Stomach (tissue), 9 donors: Measurements from ENCODE around the gene GRK6. TPM values are rescaled to one million over a fixed set of nuclear protein-coding genes. Genes with fewer than 3 reads are reported as not detected.

Experiments
- DNase-seq, 2 donors: peaks; one replicate each; pipeline versions ENCODE4 v3.0.0 to v3.0.0-alpha.2; 2013 to 2019
- H3K27ac ChIP-seq, 5 donors: fragments of 200-600 bp in 4 of 5; sonication (generic) in 4 of 5; one replicate each; pipeline ENCODE4 v1.5.1; 2013 to 2019; ENCODE audit warnings: mild to moderate bottlenecking in 1 of 5, moderate library complexity in 1 of 5
- H3K27me3 ChIP-seq, 3 donors: fragments of 200-600 bp; sonication (generic); one replicate each; pipeline ENCODE4 v1.5.1; 2017 to 2019; ENCODE audit warnings: mixed run types in 1 of 3
- H3K36me3 ChIP-seq, 4 donors: fragments of 200-600 bp; sonication (generic); 1 replicate in 3 of 4; 2 replicates in 1 of 4; pipeline ENCODE4 v1.5.1; 2016 to 2019
- H3K4me1 ChIP-seq, 4 donors: fragments of 200-600 bp; sonication (generic); one replicate each; pipeline ENCODE4 v1.5.1; 2016 to 2019
- H3K4me3 ChIP-seq, 4 donors: fragments of 200-600 bp; sonication (generic) in 3 of 4; one replicate each; pipeline ENCODE4 v1.5.1; 2016 to 2019; ENCODE audit warnings: mild to moderate bottlenecking in 1 of 4
- H3K9me3 ChIP-seq, 4 donors: fragments of 200-600 bp; sonication (generic); one replicate each; pipeline ENCODE4 v1.5.1; 2016 to 2019
- CTCF ChIP-seq, 7 experiments: fragments of 450-650 bp in 4 of 7; fragments of 200-600 bp in 3 of 7; sonication (generic) in 3 of 7; IDR thresholded peaks; one replicate each; pipeline ENCODE4 v1.5.1; 2016 to 2019; ENCODE audit warnings: antibody characterized with exemption in 7 of 7, control low read depth in 2 of 7, mild to moderate bottlenecking in 1 of 7
- EP300 ChIP-seq: sonication (generic); formaldehyde crosslinking; IDR thresholded peaks from one replicate; pipeline ENCODE4 v1.6.1; 2017; ENCODE audit warnings: antibody characterized with exemption
- POLR2A ChIP-seq, 4 donors: fragments of 450-650 bp; IDR thresholded peaks; one replicate each; pipeline ENCODE4 v1.6.1; 2016; ENCODE audit warnings: antibody characterized with exemption in 4 of 4, control low read depth in 2 of 4, mild to moderate bottlenecking in 1 of 4, moderate library complexity in 1 of 4
- POLR2AphosphoS5 ChIP-seq, 3 donors: sonication (generic); formaldehyde crosslinking; IDR thresholded peaks; one replicate each; pipeline ENCODE4 v1.6.1; 2016; ENCODE audit warnings: antibody characterized with exemption in 3 of 3
- WGBS, 5 donors: extraction: QIAGEN DNeasy Blood & Tissue Kit in 3 of 5; methylation state at CpG; one replicate each; pipeline versions ENCODE4 v1.1.5 to v1.1.7; 2013 to 2018; 5-methylcytosine and 5-hydroxymethylcytosine counted together
- intact Hi-C: fragments of 100-400 bp; cut with DNase I; formaldehyde crosslinking; loops from one replicate; pipeline ENCODE4 v1.15.1; 2023; ENCODE audit warnings: low total_unique reads
- polyA plus RNA-seq, 3 donors: library from polyadenylated mRNA; stranded (reverse); fragments of 200-250 nt; gene quantifications; one replicate each; pipeline ENCODE4 v1.2.3, GENCODE V29; 2013
- total RNA-seq, 5 donors: library from RNA; depleted of rRNA; stranded (reverse); fragments of >200 nt; gene quantifications; one replicate each; pipeline versions ENCODE4 v1.1.0 to v1.2.3, GENCODE V29; 2014 to 2016
- donor health status: healthy with polysubstance abuse.
- donor health status: Bipolar disorder and iron deficiency.
- donor health status: healthy.

Gene GRK6
- total and polyA plus RNA-seq, 8 donors = 1.8 to 91.2 (median 17.7) TPM

- Histone ChIP-seq H3K9me3 (no peaks in the 10 kb centered on the region), H3K4me1 (peaks cover 9 to 13% (median 12%) of the 10 kb centered on the region in 4 donors), H3K27ac (no peak overlapping the region), H3K27me3 (peaks cover 0 to 63% (median 19%) of the 10 kb centered on the region in 3 donors), H3K36me3 (no peaks in the 10 kb centered on the region), H3K4me3 (no peak overlapping the region)
- no peak for TF ChIP-seq POLR2A (IDR thresholded peaks at IDR 0.05)
- TF ChIP-seq POLR2AphosphoS5 (IDR thresholded peaks at IDR 0.05) = no peak
- TF ChIP-seq EP300 = no peak
- TF ChIP-seq CTCF (IDR thresholded peaks at IDR 0.05) = no peak
- intact Hi-C loops = no loop called here
- 51 to 74% (median 65%) methylated on average over 3 to 8 of the region's 8 CpGs for WGBS, 5 donors
- no peak for DNase-seq
These were observed 30.4 kb upstream of the GRK6 start for GRCh38 chr5:177396078-177396477.

GRCh38 chr5:177396807-177397206 lies 29.7 kb upstream of the GRK6 start:
- WGBS, 5 donors = 84 to 100% (median 85%) methylated on average over 3 to 10 of the region's 10 CpGs

GRCh38 chr5:177397875-177398390 lies 28.5 kb upstream of the GRK6 start:
- 74 to 87% (median 85%) methylated on average over 13 to 16 of the region's 16 CpGs for WGBS, 5 donors
- intact Hi-C loops = no loop called here

More at GRCh38 chr5:177396807-177397206, 29.7 kb upstream of the GRK6 start:
- Histone ChIP-seq H3K4me1 (peaks cover 9 to 13% (median 12%) of the 10 kb centered on the region in 4 donors), H3K27ac (no peak overlapping the region), H3K36me3 (no peaks in the 10 kb centered on the region), H3K9me3 (no peaks in the 10 kb centered on the region), H3K4me3 (no peak overlapping the region), H3K27me3 (peaks cover under 1 to 70% (median 26%) of the 10 kb centered on the region in 3 donors)
- no peak for TF ChIP-seq CTCF (IDR thresholded peaks at IDR 0.05)
- no peak for TF ChIP-seq EP300
- no peak for TF ChIP-seq POLR2A (IDR thresholded peaks at IDR 0.05)
- TF ChIP-seq POLR2AphosphoS5 (IDR thresholded peaks at IDR 0.05) = no peak
- DNase-seq = no peak
- intact Hi-C loops = no loop called here

GRCh38 chr5:177399997-177400868 lies 26.2 kb upstream of the GRK6 start, which contains the start of gene PFN3:
Gene PFN3, minus strand, starts transcription at chr5:177400661. Its CDS starts 85 bp downstream, at chr5:177400576.
- intact Hi-C loops = loop anchor here (5.0 kb wide), 1 partner anchor 57 kb away; no protein-coding TSS in a partner anchor
- Histone ChIP-seq H3K4me3 (peak within 1 kb of the TSS in 2 of 4 donors; percentile 2 to 33), H3K9me3 (no peaks in the 10 kb centered on the region), H3K27ac (no peak within 1 kb of the TSS), H3K27me3 (peaks cover 6 to 97% (median 47%) of the 10 kb centered on the region in 3 donors), H3K36me3 (no peaks in the 10 kb centered on the region), H3K4me1 (peaks cover 31 to 46% (median 45%) of the 10 kb centered on the region in 4 donors)
- 15 to 23% (median 20%) methylated on average over 46 to 92 of the region's 92 CpGs for WGBS, 5 donors
- DNase-seq = peak; percentile 43 to 76
- TF ChIP-seq POLR2AphosphoS5 (IDR thresholded peaks at IDR 0.05) = no peak
- no peak for TF ChIP-seq POLR2A (IDR thresholded peaks at IDR 0.05)
- no peak for TF ChIP-seq EP300
- no peak for TF ChIP-seq CTCF (IDR thresholded peaks at IDR 0.05)

More at GRCh38 chr5:177397875-177398390, 28.5 kb upstream of the GRK6 start:
- Histone ChIP-seq H3K4me3 (no peak overlapping the region), H3K27me3 (peaks cover 6 to 82% (median 38%) of the 10 kb centered on the region in 3 donors), H3K27ac (no peak overlapping the region), H3K36me3 (no peaks in the 10 kb centered on the region), H3K9me3 (no peaks in the 10 kb centered on the region), H3K4me1 (peaks cover 18 to 23% (median 23%) of the 10 kb centered on the region in 4 donors)
- TF ChIP-seq POLR2A (IDR thresholded peaks at IDR 0.05) = no peak
- DNase-seq = no peak
